Osteocyte (in vitro differentiated cells): Measurements from ENCODE around the gene DEPP1. TPM values are rescaled to one million over a fixed set of nuclear protein-coding genes. Genes with fewer than 3 reads are reported as not detected.

Experiments used
- DNase-seq: peaks from one replicate; pipeline ENCODE4 v3.0.0; 2021; ENCODE audit warnings: mixed read lengths; ENCODE audit not compliant: unreplicated experiment; ENCODE audit errors: extremely low spot score
- H3K27ac Mint-ChIP-seq: one replicate; pipeline ENCODE4 v1.8.0; 2021; ENCODE audit warnings: mild to moderate bottlenecking, mixed read lengths; ENCODE audit not compliant: unreplicated experiment
- H3K27me3 Mint-ChIP-seq: one replicate; pipeline ENCODE4 v1.8.0; 2021; ENCODE audit warnings: mixed read lengths; ENCODE audit not compliant: unreplicated experiment
- H3K36me3 Mint-ChIP-seq: one replicate; pipeline ENCODE4 v1.8.0; 2021; ENCODE audit warnings: mixed read lengths; ENCODE audit not compliant: unreplicated experiment
- H3K4me1 Mint-ChIP-seq: one replicate; pipeline ENCODE4 v1.8.0; 2021; ENCODE audit warnings: mixed read lengths; ENCODE audit not compliant: unreplicated experiment
- H3K4me3 Mint-ChIP-seq: one replicate; pipeline ENCODE4 v1.8.0; 2021; ENCODE audit warnings: mild to moderate bottlenecking, moderate library complexity, mixed read lengths; ENCODE audit not compliant: unreplicated experiment
- H3K9me3 Mint-ChIP-seq: one replicate; pipeline ENCODE4 v1.8.0; 2021; ENCODE audit warnings: mixed read lengths; ENCODE audit not compliant: unreplicated experiment
- total RNA-seq: library from RNA; stranded (reverse); gene quantifications from 2 replicates; pipeline ENCODE4 v1.2.1, GENCODE V29; 2021
- TF ChIP-seq, protein P1 (sequence below): fragments of 200-600 bp; sonication (generic); IDR thresholded peaks from 2 replicates; pipeline ENCODE4 v1.5.0; 2021; ENCODE audit warnings: antibody characterized with exemption, mild to moderate bottlenecking, moderate library complexity

DEPP1 gene
- total RNA-seq, 1 donor from 2014 or later: 10.3 TPM

DNA sequence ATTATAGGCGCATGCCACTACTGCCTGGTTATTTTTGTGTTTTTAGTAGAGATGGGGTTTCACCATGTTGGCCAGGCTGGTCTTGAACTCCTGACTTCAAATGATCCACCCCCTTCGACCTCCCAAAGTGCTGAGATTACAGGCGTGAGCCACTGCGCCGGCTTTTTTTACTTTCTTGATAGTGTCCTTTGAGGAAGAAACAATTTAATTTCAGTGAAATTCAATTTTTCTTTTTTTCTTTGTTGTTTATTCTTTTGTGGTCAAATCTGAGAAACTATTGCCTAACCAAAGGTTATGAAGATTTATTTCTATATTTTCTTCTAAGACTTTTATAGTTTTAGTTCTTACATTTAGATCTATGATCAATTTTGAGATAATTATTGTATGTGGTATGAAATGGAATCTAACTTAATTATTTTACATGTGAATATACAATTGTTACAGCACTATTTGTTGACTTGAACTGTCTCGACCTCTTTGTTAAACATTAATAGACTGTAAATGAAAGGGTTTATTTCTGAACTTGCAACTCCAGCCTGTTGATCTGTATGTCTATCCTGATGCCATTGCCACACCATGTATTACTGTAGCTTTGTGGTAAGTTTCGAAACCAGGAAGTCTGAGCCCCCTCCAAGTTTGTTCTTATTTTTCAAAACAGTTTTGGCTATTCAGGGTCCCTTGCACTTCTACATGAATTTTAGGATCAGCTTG is 38.8 kb downstream of the DEPP1 start:
- H3K9me3 Mint-ChIP-seq: peaks cover 50% of the 10 kb centered on the region
- peaks cover 9% of the 10 kb centered on the region for H3K36me3 Mint-ChIP-seq
- H3K27me3 Mint-ChIP-seq: no peaks in the 10 kb centered on the region
- no peak for DNase-seq
- peaks cover 10% of the 10 kb centered on the region for H3K4me1 Mint-ChIP-seq
- TF ChIP-seq, protein P1, sequence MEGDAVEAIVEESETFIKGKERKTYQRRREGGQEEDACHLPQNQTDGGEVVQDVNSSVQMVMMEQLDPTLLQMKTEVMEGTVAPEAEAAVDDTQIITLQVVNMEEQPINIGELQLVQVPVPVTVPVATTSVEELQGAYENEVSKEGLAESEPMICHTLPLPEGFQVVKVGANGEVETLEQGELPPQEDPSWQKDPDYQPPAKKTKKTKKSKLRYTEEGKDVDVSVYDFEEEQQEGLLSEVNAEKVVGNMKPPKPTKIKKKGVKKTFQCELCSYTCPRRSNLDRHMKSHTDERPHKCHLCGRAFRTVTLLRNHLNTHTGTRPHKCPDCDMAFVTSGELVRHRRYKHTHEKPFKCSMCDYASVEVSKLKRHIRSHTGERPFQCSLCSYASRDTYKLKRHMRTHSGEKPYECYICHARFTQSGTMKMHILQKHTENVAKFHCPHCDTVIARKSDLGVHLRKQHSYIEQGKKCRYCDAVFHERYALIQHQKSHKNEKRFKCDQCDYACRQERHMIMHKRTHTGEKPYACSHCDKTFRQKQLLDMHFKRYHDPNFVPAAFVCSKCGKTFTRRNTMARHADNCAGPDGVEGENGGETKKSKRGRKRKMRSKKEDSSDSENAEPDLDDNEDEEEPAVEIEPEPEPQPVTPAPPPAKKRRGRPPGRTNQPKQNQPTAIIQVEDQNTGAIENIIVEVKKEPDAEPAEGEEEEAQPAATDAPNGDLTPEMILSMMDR: no peak
- H3K4me3 Mint-ChIP-seq: no peak overlapping the region
- H3K27ac Mint-ChIP-seq: no peak overlapping the region

- TF ChIP-seq, protein P1: no peak
- DNase-seq: no peak
- no peaks in the 10 kb centered on the region for H3K27me3 Mint-ChIP-seq
Observed at GRCh38 chr10:44938956-44939355, 39.7 kb downstream of the DEPP1 start.

GRCh38 chr10:44937196-44938005 is 41.2 kb downstream of the DEPP1 start:
- Mint-ChIP-seq H3K4me1 (peaks cover 11% of the 10 kb centered on the region), H3K27me3 (no peaks in the 10 kb centered on the region), H3K36me3 (peaks cover 3% of the 10 kb centered on the region), H3K4me3 (no peak overlapping the region), H3K9me3 (peaks cover 32% of the 10 kb centered on the region), H3K27ac (no peak overlapping the region)
- no peak for DNase-seq
- TF ChIP-seq, protein P1: no peak

More at GRCh38 chr10:44938956-44939355, 39.7 kb downstream of the DEPP1 start:
- Mint-ChIP-seq H3K9me3 (peaks cover 41% of the 10 kb centered on the region), H3K4me1 (peaks cover 11% of the 10 kb centered on the region), H3K27ac (no peak overlapping the region), H3K4me3 (no peak overlapping the region), H3K36me3 (peaks cover 3% of the 10 kb centered on the region)

DNA sequence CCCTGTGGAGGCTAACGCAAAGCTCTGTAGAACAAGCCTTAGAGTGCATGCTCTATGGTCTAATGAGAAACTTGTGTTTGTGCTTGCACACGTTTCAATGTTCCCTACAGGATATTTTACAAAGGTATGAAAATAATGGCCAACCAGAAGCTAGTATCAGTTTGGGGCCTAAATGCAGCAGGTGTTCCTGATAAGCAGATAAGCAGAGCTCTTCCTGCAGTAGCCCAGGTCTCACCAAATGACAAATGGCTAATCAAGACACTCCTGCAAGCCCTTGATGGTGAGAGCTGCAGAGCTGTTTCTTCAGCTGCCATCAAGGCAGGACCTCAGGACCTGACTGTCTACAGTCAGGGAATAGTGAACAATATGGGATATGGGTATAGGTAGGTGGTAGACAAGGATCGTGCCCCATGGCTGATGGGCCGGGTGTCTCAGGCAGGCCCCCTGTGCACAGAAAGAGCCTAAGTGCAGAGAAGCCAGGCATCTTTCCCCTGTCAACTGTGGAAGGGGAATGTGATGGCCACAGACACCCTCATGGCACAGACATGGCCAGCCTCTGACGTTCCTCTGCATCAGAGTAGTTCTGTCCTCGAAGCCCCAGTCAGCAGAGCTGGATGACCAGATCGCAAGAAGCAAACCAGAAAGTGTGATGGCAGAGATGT is 42.2 kb downstream of the DEPP1 start:
- no peak overlapping the region for H3K27ac Mint-ChIP-seq
- no peak for DNase-seq
- peaks cover 11% of the 10 kb centered on the region for H3K4me1 Mint-ChIP-seq
- TF ChIP-seq, protein P1: no peak
- no peaks in the 10 kb centered on the region for H3K27me3 Mint-ChIP-seq
- H3K9me3 Mint-ChIP-seq: peaks cover 25% of the 10 kb centered on the region
- no peaks in the 10 kb centered on the region for H3K36me3 Mint-ChIP-seq
- no peak overlapping the region for H3K4me3 Mint-ChIP-seq

GRCh38 chr10:44935966-44936295 is 42.7 kb downstream of the DEPP1 start:
- Mint-ChIP-seq H3K9me3 (peaks cover 20% of the 10 kb centered on the region), H3K4me3 (no peak overlapping the region), H3K27ac (peak overlapping the region; percentile 81), H3K36me3 (no peaks in the 10 kb centered on the region), H3K27me3 (peaks cover 2% of the 10 kb centered on the region), H3K4me1 (peaks cover 11% of the 10 kb centered on the region)
- no peak for DNase-seq
- TF ChIP-seq, protein P1: no peak
